HepG2 (cell line): ENCODE results near the gene DCAKD. TPM values are rescaled to one million over a fixed set of nuclear protein-coding genes. Genes with fewer than 3 reads are reported as not detected.

Source experiments
- ATRX ChIP-seq: sonication (generic); formaldehyde crosslinking; IDR thresholded peaks from 2 replicates; pipeline ENCODE4 v1.4.0; 2020; ENCODE audit warnings: missing genetic modification reagents, borderline replicate concordance
- FOSL2 ChIP-seq: sonication (generic); formaldehyde crosslinking; IDR thresholded peaks from 2 replicates; pipeline ENCODE4 v1.4.0; 2020; ENCODE audit warnings: missing genetic modification reagents
- POLR2A ChIP-seq, 2 experiments: IDR thresholded peaks; 2 replicates each; pipeline ENCODE4 v1.6.1; 2011; ENCODE audit warnings: low read depth in 2 of 2, low read length in 2 of 2, mild to moderate bottlenecking in 1 of 2, moderate library complexity in 1 of 2; ENCODE audit not compliant: insufficient read depth in 1 of 2
- PRMT3 ChIP-seq: sonication (generic); formaldehyde crosslinking; IDR thresholded peaks from 2 replicates; pipeline ENCODE4 v1.8.1; 2022; ENCODE audit warnings: low read depth, mild to moderate bottlenecking, moderate library complexity, missing genetic modification reagents, borderline replicate concordance
- SAFB2 ChIP-seq: sonication (generic); formaldehyde crosslinking; IDR thresholded peaks from 2 replicates; pipeline ENCODE4 v1.5.1; 2020; ENCODE audit warnings: missing genetic modification reagents, low read depth, mild to moderate bottlenecking, borderline replicate concordance
- TSC22D2 ChIP-seq: sonication (generic); formaldehyde crosslinking; IDR thresholded peaks from 2 replicates; pipeline ENCODE4 v1.5.1; 2020; ENCODE audit warnings: missing genetic modification reagents, mild to moderate bottlenecking, borderline replicate concordance
- ZFAT ChIP-seq: sonication (generic); formaldehyde crosslinking; conservative IDR thresholded peaks from 2 replicates; pipeline ENCODE4 v1.8.1; 2023; ENCODE audit warnings: missing genetic modification reagents, inconsistent platforms
- ZNF724P ChIP-seq: sonication (generic); formaldehyde crosslinking; IDR thresholded peaks from 2 replicates; pipeline ENCODE4 v1.8.0; 2022; ENCODE audit warnings: missing genetic modification reagents, borderline replicate concordance
- ZNF878 ChIP-seq: sonication (generic); formaldehyde crosslinking; IDR thresholded peaks from 2 replicates; pipeline ENCODE4 v1.8.1; 2023; ENCODE audit warnings: mild to moderate bottlenecking, missing genetic modification reagents, moderate library complexity
- ZNF883 ChIP-seq: sonication (generic); formaldehyde crosslinking; IDR thresholded peaks from 2 replicates; pipeline ENCODE4 v1.5.1; 2020; ENCODE audit warnings: mild to moderate bottlenecking, missing genetic modification reagents; ENCODE audit errors: not compliant biosample characterization
- polyA plus RNA-seq, 8 experiments: library from polyadenylated mRNA; depleted of rRNA in 3 of 8; stranded (reverse) in 7 of 8; unstranded in 1 of 8; fragments of >200 nt; fragmentation: Illumina TruSeq in 4 of 8; extraction: Trizol in 4 of 8; gene quantifications; 2 replicates each; pipeline versions ENCODE4 v1.2.1 to v1.2.3, GENCODE V29; 2011 to 2016; ENCODE audit warnings: low read depth in 4 of 8, missing spikeins in 1 of 8, mixed read lengths in 1 of 8; ENCODE audit not compliant: insufficient read depth in 1 of 8
- total RNA-seq, 5 experiments: library from RNA; depleted of rRNA; stranded (reverse); fragments of >200 nt; fragmentation: Illumina TruSeq; extraction: Trizol; gene quantifications; 2 replicates each; pipeline ENCODE4 v1.2.3, GENCODE V29; 2016; ENCODE audit warnings: low read depth in 1 of 5
- TF ChIP-seq, protein P1 (sequence below): sonication (generic); formaldehyde crosslinking; IDR thresholded peaks from 2 replicates; pipeline ENCODE4 v1.8.0; 2022; ENCODE audit warnings: mild to moderate bottlenecking, missing genetic modification reagents
- TF ChIP-seq, protein P2 (sequence below): sonication (generic); formaldehyde crosslinking; IDR thresholded peaks from 2 replicates; pipeline ENCODE4 v1.4.0; 2020; ENCODE audit warnings: missing genetic modification reagents
- TF ChIP-seq, protein P3 (sequence below): sonication (generic); formaldehyde crosslinking; conservative IDR thresholded peaks from 2 replicates; pipeline ENCODE4 v1.8.1; 2023; ENCODE audit warnings: missing genetic modification reagents
- TF ChIP-seq, protein P4 (sequence below): sonication (generic); formaldehyde crosslinking; IDR thresholded peaks from 2 replicates; pipeline ENCODE4 v1.5.1; 2020; ENCODE audit warnings: mild to moderate bottlenecking, missing genetic modification reagents, moderate library complexity

The DCAKD gene
- total and polyA plus RNA-seq, 2 of the 13 experiments (the other 11 are each of a cell fraction or from before 2014, with no cell fraction given), result 25.9 to 29.2 TPM

DNA sequence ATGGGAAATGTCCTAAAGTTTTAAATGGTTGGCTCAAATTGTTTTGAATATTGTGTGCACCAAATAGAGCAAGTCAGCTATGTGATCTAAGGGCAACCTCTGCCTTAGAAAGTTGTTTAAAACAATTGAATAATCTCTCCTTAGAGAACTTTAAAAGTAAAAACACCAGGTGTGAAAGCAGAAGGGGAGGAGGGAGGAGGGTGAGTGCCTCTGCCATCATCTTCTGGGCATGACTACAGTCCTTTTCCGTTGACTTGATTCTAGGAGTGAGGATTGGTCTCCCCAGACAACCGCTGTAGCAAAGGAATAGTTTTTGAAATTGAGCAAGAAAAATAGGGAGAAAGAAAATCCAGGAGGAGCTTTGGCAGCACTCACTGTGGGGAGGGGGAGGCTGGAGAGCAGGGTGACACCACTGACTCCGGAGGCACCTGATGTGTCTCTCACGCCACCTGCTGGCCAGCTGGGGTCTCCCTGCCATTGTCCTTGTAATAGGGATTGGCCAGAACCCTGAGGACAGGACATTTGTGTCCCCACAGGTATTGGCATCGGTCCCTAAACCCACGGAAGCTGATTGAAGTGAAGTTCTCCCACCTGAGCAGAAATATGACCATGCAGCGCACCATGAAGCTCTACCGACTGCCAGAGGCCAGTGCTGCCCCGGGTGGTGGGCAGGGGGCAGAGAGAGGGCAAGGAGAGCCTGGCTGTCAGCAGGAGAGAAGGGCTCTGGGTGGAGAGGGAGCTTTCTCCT is 47.6 kb upstream of the DCAKD start (continued):
- TF ChIP-seq ATRX (CRISPR knock-in tag) (no peak), TSC22D2 (CRISPR knock-in tag) (no peak), FOSL2 (CRISPR knock-in tag) (peak; percentile 60), ZFAT (CRISPR knock-in tag) (no peak), ZNF883 (CRISPR knock-in tag) (no peak), SAFB2 (no peak), ZNF878 (CRISPR knock-in tag) (no peak), ZNF724P (CRISPR knock-in tag) (0 out of 2 replicates have a peak, but pooled peaks have one; percentile 53), PRMT3 (no peak), POLR2A (IDR thresholded peaks at IDR 0.05; ENCODE audit: insufficient read depth in 1 of 2, low read depth in 2 of 2, low read length in 2 of 2) (no peak)
- TF ChIP-seq, protein P1, sequence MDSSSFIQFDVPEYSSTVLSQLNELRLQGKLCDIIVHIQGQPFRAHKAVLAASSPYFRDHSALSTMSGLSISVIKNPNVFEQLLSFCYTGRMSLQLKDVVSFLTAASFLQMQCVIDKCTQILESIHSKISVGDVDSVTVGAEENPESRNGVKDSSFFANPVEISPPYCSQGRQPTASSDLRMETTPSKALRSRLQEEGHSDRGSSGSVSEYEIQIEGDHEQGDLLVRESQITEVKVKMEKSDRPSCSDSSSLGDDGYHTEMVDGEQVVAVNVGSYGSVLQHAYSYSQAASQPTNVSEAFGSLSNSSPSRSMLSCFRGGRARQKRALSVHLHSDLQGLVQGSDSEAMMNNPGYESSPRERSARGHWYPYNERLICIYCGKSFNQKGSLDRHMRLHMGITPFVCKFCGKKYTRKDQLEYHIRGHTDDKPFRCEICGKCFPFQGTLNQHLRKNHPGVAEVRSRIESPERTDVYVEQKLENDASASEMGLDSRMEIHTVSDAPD (CRISPR knock-in tag), result no peak
- TF ChIP-seq, protein P2, sequence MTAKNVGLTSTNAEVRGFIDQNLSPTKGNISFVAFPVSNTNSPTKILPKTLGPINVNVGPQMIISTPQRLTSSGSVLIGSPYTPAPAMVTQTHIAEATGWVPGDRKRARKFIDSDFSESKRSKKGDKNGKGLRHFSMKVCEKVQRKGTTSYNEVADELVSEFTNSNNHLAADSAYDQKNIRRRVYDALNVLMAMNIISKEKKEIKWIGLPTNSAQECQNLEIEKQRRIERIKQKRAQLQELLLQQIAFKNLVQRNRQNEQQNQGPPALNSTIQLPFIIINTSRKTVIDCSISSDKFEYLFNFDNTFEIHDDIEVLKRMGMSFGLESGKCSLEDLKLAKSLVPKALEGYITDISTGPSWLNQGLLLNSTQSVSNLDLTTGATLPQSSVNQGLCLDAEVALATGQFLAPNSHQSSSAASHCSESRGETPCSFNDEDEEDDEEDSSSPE (CRISPR knock-in tag), result no peak
- TF ChIP-seq, protein P3, sequence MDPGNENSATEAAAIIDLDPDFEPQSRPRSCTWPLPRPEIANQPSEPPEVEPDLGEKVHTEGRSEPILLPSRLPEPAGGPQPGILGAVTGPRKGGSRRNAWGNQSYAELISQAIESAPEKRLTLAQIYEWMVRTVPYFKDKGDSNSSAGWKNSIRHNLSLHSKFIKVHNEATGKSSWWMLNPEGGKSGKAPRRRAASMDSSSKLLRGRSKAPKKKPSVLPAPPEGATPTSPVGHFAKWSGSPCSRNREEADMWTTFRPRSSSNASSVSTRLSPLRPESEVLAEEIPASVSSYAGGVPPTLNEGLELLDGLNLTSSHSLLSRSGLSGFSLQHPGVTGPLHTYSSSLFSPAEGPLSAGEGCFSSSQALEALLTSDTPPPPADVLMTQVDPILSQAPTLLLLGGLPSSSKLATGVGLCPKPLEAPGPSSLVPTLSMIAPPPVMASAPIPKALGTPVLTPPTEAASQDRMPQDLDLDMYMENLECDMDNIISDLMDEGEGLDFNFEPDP, result no peak
- TF ChIP-seq, protein P4, sequence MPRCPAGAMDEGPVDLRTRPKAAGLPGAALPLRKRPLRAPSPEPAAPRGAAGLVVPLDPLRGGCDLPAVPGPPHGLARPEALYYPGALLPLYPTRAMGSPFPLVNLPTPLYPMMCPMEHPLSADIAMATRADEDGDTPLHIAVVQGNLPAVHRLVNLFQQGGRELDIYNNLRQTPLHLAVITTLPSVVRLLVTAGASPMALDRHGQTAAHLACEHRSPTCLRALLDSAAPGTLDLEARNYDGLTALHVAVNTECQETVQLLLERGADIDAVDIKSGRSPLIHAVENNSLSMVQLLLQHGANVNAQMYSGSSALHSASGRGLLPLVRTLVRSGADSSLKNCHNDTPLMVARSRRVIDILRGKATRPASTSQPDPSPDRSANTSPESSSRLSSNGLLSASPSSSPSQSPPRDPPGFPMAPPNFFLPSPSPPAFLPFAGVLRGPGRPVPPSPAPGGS (CRISPR knock-in tag), result no peak
